Stimulated activated CD8-positive, alpha-beta memory T cell treated with anti-CD3 and anti-CD28 coated beads, Interleukin-15, amount 100 ng/mL, for 1 hour (primary cell): ENCODE measurements around the gene GNB3.
A peak's percentile ranks its signal among the peaks of the same experiment; 100 is the strongest.

Experiments
- DNase-seq: peaks from one replicate; pipeline ENCODE4 v3.0.0-alpha.2; 2020; ENCODE audit warnings: low read depth

GNB3 gene

DNA sequence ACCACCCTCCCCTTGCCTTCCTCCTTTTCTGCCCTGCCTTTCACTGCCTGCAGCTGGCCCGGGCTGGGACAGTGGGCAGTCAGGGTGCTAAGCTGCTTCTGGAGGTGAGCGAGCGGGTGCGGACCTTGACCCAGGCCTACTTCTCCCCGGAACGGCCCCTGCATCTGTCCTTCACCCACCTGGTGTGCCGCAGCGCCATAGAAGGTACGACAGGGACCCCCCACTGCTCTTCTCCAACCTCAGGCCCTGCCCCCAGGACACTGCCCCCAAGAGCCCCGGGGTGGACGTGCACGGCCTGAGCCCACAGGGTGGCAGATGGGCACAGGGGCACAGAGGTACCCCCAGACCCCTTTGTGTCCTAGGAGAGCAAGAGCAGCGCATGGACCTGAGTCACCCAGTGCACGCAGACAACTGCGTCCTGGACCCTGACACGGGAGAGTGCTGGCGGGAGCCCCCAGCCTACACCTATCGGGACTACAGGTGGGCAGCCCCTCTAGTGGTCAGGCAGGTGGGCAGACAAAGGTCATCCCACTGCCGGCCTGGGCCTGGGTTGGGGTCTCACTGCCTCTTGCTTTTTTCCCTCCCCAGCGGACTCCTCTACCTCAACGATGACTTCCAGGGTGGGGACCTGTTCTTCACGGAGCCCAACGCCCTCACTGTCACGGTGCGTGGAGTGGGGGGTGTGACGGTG, 3.2 kb upstream of the GNB3 start:
- DNase-seq, result no peak

GRCh38 chr12:6838854-6839253, 1.9 kb upstream of the GNB3 start:
- DNase-seq, result no peak

DNA sequence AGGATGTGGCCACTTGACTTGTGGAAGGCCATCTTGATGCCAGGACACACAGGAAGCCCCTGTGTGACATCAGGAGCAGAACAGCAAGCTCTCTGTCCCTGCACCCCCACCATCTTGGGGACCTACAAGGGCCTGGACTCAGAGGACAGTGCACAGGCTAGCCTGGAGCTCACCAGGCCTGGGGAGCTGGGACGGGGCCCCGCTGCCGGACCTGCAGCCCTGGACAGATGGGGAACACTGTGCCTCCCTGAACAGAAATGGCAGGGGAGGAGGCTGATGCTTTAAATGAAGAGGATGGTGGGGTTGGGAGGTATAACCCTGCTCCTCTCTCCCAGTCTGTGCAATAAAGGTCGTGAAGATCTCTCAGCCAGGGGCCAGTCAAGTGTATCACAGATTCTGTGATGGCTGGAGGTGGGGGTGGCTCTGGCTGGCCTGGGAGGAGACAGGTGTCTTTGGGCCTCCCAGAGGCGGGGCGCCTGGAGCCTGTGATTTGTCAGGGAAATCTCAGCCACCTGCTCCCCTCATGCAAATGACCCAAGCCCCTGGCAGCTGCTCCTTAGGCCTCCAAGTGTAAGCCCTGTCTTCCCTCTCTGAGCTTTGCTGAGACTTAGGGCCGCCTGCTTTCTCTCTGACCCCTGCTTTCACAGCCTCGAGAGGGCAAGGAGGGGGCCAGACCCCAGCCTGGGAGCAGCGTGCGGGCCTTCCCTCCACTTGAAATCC, 1.1 kb upstream of the GNB3 start:
- DNase-seq, result no peak

DNA sequence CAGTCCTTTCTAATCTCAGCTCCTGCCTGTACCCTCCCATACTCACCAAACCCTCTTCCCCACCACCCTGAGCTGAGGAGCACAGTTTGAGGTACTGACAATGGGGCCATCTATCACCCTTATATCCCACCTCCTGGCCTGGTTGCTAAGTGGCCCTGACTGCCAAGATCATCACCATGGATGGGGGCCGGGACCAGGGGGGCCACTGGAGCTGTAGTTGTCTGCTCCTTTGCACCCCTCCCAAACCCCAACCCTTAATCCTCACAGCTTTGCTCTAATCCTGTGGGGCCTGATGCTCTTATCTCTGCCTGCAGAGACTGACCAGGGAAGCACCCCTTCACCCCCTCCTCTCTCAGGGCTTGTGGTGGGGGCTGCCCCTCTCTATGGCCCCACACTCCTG, 395 bp upstream of the GNB3 start:
- no peak for DNase-seq

- DNase-seq, result no peak
These were observed 1.4 kb downstream of the GNB3 start for GRCh38 chr12:6842075-6842474.

GRCh38 chr12:6843118-6843902, 2.6 kb downstream of the GNB3 start:
- DNase-seq, result no peak

DNA sequence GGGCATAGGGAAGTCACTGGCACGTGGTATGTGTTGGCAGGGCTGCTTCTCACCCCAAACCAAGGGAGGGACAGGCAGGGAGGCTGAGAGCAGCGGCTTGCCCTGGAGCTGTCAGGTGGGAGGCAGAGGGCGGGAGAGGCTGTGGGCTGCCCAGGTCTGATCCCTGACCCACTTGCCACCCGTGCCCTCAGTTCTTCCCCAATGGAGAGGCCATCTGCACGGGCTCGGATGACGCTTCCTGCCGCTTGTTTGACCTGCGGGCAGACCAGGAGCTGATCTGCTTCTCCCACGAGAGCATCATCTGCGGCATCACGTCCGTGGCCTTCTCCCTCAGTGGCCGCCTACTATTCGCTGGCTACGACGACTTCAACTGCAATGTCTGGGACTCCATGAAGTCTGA, 4.7 kb downstream of the GNB3 start:
- no peak for DNase-seq

GRCh38 chr12:6846316-6846869, 5.7 kb downstream of the GNB3 start:
- DNase-seq, result no peak

DNA sequence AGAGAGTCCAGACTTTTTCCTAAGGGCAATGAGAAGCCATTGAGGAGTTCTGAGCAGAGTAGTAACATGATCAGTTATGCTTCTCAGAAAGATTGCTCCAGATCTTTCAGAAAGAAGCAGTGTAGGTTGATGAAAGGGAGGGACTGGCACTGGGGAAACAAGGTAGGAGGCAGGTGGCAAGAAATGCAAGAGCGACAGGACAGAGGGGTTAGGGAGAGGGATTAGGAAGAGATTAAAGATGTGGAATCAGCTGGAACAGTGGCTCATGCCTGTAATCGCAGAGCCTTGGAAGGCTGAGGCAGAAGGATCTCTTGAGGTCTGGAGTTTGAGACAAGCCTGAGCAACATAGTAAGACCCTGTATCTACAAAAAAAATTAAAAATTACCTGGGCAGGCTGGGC, 7.0 kb downstream of the GNB3 start:
- DNase-seq, result no peak

DNA sequence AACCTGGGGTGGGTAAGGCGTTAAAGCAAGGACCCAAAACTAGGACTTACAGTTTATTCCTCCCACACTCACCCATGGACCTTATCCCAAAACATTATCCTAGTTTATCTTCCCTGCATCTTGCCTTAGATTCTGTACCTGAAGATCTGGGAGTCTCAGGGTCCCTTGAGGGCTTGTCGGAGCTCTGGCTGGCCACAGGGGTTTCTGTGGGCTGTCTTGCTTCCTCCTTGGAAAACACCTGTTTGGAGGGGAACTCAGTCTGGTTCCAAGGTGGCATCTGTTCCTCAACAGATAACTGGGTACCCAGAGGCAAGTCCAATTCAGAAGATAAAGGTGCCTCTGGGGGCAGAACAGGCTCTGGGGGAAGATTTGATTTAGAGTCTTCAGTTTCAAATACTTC, 8.7 kb downstream of the GNB3 start:
- DNase-seq, result no peak

GRCh38 chr12:6849976-6850560, 9.3 kb downstream of the GNB3 start:
- no peak for DNase-seq

DNA sequence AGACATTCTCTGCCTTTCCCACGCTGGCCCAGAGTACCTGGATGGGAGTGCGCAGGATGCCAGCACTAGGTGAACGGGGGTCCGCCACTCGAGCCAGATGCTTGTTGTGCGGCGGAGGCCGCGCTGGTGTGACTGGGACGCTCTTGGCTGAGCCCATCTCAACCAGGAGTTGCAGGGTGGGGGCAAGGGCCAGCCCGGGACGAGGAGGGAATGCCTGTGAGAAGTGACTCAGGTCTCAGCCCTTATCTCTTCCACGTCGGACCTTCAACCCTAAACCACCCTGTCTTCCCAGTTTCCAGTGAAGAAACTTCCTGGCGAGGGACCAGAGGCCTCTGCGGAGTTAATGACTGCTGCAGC, 10.0 kb downstream of the GNB3 start:
- DNase-seq, result no peak

- peak; percentile 82 for DNase-seq
These were observed 10.6 kb downstream of the GNB3 start, which contains the start of gene CDCA3 for GRCh38 chr12:6851153-6851920. Gene CDCA3 (minus strand): TSS chr12:6851286. CDS start chr12:6850952, 334 bp downstream.

GRCh38 chr12:6851921-6852650, 11.4 kb downstream of the GNB3 start, which contains the start of gene USP5:
Gene USP5 (plus strand): TSS chr12:6852150. CDS start chr12:6852180, 30 bp downstream.
- peak; percentile 91 for DNase-seq

DNA sequence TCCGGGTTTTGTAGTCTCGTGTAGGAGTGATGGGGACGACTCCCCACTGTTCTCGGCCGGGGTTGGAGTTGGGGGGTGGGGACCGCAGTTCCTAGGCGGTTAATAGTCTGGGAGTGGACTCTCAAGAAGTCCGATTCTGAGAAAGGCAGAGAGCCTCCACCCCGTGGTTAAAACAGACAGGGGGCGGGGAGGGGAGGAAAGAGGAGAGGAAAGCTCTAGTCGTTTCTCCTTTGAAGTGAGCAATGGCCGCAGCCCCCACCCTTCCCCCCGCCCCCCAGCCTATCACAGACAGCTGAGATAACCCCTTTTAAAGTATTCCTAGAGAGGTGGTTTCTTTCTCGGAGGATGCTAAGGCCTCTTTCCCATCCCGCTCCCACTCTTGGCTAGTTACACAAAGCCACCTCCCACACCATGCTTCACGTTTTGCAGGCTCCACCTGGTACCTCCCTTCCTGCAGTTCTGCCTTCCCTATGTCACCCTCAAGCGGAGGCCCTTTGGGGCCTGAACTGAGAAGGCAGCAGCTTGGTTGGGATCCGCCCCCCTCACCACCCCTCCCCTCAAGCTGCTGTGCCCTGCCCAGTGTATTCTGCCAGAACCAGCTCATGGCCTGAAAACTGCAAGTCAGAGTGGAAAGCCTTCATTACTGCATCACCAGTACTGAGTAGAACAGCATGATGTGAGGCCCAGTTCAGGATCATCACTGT, 12.1 kb downstream of the GNB3 start:
- DNase-seq, result no peak

GRCh38 chr12:6853626-6854025, 12.9 kb downstream of the GNB3 start:
- no peak for DNase-seq

DNA sequence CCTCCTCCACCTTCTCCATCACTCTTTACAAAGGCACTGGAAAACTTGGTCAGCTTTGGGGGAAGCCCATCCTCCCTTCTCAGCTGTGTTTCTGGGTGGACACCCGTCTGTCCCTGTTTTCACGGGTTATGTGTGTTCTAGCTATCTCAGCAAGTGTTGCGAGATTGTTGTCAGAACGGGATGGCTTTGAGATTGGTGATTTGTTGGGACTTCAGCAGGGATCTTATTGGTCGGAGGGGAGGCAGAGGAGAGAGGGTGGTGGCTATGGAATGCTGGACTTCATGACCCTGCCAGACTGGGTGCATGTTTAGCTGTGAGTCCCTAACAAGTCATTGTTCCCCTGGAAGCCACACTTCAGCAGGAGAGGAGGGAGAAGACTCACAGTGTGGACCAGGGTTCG, 13.3 kb downstream of the GNB3 start:
- DNase-seq, result no peak

DNA sequence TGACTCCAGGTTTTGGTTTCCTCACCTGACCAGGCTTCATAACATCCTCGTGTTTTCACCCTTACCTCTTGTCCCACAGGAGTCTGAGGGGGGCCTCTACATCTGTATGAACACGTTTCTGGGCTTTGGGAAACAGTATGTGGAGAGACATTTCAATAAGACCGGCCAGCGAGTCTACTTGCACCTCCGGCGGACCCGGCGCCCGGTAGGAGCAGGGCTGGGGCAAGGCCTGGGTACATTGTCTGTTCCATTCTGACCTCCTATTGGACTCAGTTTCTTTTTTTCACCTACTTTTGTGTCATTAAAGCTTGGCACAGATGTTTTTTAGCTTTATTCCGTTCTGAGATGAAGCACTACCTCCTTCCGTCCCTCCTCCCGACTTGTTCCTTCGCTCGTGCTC, 14.6 kb downstream of the GNB3 start:
- DNase-seq, result no peak

DNA sequence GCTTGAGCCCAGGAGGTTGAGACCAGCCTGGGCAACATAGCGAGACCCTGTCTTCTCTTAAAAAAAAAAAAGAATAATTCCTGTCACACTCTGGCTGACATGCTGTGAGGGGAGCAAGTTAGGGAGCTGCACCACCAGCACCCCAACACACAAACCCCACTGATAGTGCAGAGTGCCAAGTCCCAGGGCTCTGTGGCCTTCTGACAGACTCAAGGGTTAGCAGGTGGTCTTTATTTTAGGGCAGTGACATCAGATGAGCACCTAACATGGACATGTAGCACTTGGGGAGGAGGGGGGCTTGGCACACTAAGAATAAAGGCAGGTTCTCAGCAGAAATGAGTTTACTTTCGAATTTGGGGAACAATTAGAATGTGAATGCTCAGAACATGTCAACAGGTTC, 18.1 kb downstream of the GNB3 start:
- no peak for DNase-seq

GRCh38 chr12:6860116-6860515, 19.4 kb downstream of the GNB3 start:
- no peak for DNase-seq
